Brain pericyte (primary cell): ENCODE results near the gene GRIFIN.

Source experiments
- DNase-seq: peaks from one replicate; pipeline ENCODE4 v3.0.0-alpha.2; 2012; ENCODE audit warnings: low read depth, low spot score

The GRIFIN gene

DNA sequence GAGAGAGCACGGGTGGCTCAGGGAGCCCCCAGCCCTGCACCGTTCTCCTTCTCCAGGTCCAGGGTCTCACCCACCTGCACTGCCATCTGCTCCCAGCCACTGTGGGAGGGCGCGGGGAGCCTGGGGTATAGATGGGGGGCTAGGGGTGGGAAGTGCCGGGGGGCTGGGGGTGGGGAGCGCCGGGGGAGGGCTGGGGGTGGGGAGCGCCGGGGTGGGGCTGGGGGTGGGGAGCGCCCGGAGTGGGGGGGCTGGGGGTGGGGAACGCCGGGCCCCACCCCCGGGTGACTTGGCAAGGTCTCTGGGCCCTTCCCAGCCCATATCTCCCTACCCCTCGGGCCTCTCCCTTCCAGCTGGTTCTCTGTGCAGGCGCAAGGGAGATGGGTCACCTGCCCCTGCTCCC lies at the start of gene GRIFIN:
Gene GRIFIN (minus strand): TSS at position 101 of the 400 bp plus-strand sequence. CDS start 15 bp downstream, at position 86.
- no peak for DNase-seq

GRCh38 chr7:2524808-2525657 lies 48.8 kb upstream of the GRIFIN start:
- DNase-seq: no peak

- no peak for DNase-seq
These were observed 48.0 kb upstream of the GRIFIN start for GRCh38 chr7:2523941-2524807.

- no peak for DNase-seq
These were observed 47.3 kb upstream of the GRIFIN start for GRCh38 chr7:2523461-2523936.

GRCh38 chr7:2522780-2523433 lies 46.7 kb upstream of the GRIFIN start:
- DNase-seq: no peak

DNA sequence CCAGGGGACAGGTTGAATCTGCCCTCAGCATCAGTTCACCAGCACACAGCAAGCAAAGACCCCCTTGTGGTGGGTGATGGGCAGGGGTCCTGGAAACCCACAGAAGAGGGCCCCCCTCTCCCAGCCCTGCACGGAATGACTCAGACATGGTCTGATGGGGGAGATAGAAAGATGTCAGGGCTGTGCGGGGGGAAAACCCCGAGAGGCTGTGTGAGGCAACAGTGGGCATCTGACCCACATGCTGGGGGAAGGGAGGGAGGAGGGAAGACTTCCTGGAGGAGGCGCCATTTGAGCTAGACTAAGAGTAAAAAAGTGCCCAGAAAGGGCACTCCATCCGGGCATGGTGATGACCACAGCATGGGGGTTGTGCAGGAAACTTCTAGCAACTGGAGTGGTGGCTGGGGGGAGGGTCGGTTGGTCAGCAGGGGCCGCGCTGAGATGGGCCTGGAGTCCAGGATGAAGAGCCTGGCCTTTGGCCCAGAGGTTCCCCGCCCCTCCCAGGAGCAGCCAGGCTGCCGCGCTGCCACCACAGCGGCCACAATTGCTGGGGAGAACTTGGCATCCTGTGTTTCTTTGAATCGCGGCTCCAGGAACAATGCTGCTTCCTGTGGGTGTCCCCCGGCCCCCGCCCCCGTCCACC lies 45.9 kb upstream of the GRIFIN start:
- DNase-seq: no peak

DNA sequence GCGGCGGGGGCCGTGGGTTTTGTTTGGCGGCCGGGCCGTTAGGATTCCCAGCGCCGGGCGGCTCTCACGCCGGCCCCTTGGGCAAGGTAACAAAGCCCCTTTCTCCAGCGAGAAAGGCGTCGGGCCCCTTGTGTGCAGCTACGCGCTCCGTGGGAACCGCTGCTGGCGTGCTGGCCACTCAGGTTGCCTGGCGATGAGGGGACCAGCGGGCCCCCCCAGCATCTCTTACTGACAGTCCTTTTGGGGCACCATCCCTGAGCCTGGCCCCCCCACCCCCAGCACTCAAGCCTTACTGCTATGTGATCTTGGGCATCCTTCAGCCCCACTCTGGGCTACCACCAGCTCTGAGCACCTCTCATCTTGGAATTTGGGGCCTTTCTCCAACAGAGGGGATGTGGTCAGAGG lies 45.1 kb upstream of the GRIFIN start:
- no peak for DNase-seq

DNA sequence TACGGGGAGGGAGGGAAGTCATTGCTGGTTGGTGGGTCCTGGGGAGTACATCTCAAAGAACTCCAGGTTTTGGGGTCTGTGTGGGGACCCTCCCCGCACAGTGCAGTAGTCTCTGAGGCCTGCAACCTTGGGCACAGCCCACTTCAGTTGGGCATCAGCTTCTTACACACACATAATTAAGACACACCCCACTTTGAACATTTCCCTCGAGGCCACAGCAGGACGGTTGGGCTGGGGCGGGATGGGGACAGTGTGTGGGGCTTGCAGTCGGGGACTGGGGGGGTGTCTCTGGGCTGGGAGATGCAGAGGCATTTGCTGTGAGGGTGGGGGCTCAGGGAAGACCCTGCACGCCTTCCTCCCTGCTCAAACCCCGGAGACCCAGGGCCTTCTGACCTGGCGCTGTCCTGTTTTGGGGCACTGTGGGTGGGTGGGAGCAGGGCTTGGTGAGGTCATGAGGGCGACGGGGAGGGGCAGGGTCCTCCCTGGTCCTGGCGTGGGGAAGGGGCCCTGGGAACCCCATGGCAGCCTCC lies 44.6 kb upstream of the GRIFIN start:
- no peak for DNase-seq

DNA sequence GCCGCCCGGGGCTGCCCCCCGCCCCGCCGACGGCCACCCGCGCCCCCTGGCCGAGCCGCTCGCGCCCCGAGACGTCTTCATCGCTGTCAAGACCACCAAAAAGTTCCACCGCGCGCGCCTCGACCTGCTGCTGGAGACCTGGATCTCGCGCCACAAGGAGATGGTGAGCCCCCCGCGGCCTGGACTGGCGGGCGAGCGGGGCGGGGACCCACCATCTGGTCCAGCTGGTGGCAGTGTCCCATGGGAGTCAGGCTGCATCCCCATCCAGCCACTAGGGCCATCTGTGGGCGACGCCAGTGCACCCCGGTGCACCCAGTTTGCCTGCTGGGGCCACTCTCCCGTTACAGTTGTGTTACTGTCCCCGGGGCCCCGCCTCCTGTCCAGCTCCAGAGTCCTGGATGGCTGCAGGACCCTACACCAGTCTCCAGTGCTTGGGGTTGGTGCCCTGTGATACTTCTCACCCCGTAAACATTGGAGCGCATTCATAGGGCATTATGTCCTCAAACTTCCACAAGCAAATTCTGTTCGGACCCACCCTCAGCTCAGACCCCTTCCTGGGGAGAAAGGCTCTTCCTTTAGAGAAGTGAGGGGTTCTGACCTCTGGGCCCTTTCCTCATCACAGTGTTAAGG lies 44.0 kb upstream of the GRIFIN start:
- DNase-seq: no peak

GRCh38 chr7:2519119-2519930 lies 43.1 kb upstream of the GRIFIN start, which contains the start of gene LFNG:
LFNG (plus strand) TSS chr7:2519774; CDS start chr7:2519862, 88 bp downstream.
- DNase-seq: no peak

- DNase-seq: no peak
These were observed 42.5 kb upstream of the GRIFIN start for GRCh38 chr7:2518737-2519118.

DNA sequence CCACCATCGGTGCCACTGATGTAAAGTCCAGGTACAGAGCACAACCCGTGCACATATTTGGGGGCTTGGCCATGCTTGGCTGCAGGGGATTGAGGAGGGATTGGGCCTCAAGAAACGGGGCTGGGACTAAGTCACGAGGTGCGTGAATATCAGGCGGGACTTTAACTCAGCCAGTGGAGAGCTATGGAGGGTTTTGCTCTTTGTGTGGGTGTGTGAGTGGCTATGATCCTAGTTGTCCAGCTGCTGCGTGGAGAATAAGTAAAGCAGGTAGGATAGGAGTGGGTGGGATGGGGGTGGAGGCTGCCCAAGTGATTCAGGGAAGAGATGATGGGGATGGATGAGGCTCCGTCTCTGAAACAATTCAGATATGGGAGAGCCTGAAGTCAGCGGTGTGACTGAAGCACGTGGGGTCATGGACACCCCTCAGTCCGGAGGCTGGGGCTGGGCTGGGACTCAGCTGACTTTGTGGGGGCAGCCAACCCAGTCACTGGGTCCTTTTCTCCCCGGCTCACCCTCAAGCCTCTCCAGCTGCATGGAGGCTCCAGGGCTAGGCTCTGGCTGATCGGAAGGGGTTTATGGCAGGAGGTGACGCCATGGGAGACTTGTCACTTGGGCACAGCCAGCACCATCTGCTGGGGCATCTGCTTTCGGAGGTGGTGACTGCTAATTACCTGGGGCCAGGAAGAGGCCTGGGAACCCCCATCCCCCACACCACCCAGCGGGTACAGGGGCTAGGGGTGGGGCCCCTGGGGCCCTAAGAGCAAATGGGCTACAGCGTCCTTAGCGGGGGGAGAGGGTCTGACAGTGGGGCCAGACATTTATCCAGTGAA lies 41.7 kb upstream of the GRIFIN start:
- no peak for DNase-seq

- DNase-seq: no peak
These were observed 40.8 kb upstream of the GRIFIN start for GRCh38 chr7:2517026-2517425.

GRCh38 chr7:2516194-2516555 lies 40.0 kb upstream of the GRIFIN start:
- DNase-seq: no peak

DNA sequence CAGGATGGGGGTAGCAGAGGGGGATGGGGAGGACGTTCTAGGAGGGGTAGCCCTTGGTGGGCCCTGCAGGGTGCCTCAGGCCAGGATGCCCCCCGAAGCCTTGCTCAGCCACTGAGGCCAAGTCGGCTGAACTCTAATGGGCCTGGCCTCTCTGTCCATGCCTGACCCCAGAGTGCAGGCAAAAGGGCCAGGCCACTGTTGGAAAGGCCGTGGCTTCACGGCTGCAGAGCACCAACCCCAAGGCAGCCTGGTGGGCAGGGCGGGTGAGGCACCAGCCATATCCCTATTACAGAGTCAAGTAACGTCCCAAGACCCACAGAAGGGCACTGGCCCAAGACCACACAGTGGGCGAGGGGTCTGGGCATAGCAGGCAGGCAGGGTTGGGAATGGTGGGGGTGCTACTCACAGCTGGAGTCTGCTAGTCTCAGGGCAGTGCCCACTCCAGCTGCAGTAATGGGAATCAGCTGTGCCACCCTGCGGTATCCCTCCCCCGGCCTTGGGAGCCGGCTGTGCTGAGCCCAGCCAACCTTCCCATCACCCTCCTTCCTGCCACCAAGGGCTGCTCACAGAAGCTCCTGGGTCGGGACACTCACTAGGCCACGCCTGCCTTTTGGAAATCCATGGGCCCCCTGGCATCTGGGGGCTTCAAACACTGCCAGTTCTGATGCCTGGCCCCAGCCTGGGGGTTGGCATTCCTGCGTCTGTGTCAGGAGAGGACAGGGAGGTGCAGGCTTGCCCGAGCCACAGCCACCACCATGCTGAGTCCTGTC lies 39.4 kb upstream of the GRIFIN start:
- no peak for DNase-seq

DNA sequence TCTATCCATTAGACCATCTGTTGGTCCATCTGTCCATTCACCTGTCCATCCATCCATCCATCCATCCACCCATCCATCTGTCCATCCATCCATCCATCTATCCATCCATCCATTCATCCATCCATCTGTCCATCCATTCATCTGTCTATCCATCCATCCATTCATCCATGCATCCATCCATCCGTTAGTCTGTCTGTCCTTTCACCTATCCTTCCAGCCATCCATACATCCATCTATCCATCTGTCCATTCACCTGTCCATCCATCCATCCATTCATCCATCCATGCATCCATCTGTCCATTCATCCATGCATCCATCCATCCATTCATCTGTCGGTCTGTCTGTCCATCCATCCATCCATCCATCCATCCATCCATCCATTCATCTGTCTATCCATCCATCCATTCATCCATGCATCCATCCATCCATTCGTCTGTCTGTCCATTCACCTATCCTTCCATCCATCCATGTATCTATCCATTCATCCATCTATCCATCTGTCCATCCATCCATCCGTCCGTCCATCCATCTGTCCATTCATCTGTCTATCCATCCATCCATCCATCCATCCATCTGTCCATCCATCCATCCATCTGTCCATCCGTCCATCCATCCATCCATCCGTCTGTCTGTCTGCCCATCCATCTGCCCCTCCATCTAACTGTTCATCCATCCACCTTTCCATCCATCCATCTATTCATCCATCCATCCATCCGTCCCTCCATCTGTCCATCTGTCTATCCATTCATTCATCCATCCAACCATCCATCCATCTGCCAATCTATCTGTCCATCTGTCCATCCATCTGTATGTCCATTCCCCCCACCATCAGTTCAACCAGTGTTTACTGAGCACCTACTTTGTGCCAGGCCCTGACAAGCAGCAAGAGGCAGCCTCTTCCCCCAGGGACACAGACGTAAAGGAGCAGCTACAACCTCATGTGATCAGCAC lies 38.5 kb upstream of the GRIFIN start:
- no peak for DNase-seq

DNA sequence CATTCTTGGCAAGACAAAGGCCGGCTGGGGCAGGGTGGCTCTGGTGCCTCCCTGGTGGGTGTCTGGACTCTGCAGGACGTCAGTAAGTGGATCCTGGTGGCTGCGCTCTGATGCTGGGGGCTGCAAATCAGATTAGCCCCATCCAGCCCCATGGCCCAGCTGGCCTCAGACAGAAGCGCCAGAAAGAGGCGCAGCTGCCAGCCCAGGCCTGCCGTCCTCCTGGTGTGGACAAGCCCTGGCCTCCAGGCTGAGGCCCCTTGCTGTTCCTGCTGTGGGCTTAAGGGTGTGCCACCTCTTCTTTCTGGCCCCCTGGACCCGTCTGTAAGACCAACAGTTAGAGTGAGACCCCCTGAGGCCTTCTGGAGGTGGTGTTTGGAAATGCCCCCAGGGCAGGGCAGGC lies 37.5 kb upstream of the GRIFIN start:
- DNase-seq: no peak
